ENCODE measurements around the gene PAM. TPM values are rescaled to one million over a fixed set of nuclear protein-coding genes. Genes with fewer than 3 reads are reported as not detected.

Gene PAM
- total and polyA plus RNA-seq, 2 donors (not counting 3 experiments of a cell fraction or from before 2014, with no cell fraction given) = 118 to 176 TPM

DNA sequence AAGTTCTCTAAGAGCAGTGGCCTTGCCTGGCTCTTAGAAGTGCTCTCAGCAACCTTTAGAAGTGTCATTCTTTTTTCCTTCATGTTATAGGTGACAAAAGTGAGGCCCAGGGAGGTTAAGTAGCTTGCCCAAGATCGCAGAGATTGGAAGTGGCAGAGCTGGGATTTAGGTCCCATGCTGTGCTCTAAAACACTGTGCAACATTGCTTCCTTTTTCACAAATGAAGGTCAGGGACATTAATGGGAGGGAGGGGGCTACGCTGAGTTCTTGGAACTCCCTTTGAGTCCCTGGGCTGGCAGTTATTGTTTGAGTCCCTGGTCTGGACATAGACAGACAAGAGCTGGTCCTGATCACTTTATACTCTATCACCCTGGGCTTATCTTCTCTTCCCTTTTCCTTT lies 45.3 kb downstream of the PAM start:
- no peaks in the 10 kb centered on the region for H3K27me3 ChIP-seq (ENCODE audit: control insufficient read depth in 2 of 2, insufficient read depth in 2 of 2, low read length in 2 of 2)
- no peaks in the 10 kb centered on the region for H3K36me3 ChIP-seq (ENCODE audit: control insufficient read depth in 2 of 2, extremely low read depth in 1 of 2, insufficient read depth in 2 of 2, low read length in 2 of 2)
- CTCF ChIA-PET = interaction anchor here (1.2 to 3.5 kb wide), 2 partner anchors 61 to 119 kb away, joined by 3 to 15 read pairs; no protein-coding TSS in a partner anchor
- no peak overlapping the region for H3K9ac ChIP-seq (replicated peaks; ENCODE audit: extremely low read depth, insufficient read depth, low read length)
- no peaks in the 10 kb centered on the region for H3K4me1 ChIP-seq (ENCODE audit: control insufficient read depth, extremely low read depth, insufficient read depth, low read length)
- H4K20me1 ChIP-seq (replicated peaks; ENCODE audit: control insufficient read depth, extremely low read depth, insufficient read depth, low read length) = no peaks in the 10 kb centered on the region
- no peaks in the 10 kb centered on the region for H3K9me1 ChIP-seq (replicated peaks; ENCODE audit: control insufficient read depth, extremely low read depth, insufficient read depth, low read length)
- H3K4me3 ChIP-seq (replicated peaks in 1 of 3; ENCODE audit: insufficient read depth in 1 of 3, low read depth in 1 of 3, low read length in 3 of 3) = no peak overlapping the region
- H3K27ac ChIP-seq (ENCODE audit: insufficient read depth, low read depth, low read length) = no peak overlapping the region
- H3K4me2 ChIP-seq (ENCODE audit: insufficient read depth, low read length) = no peak overlapping the region
- FAIRE-seq = no peak
- TF ChIP-seq FOS (IDR thresholded peaks at IDR 0.05; ENCODE audit: borderline replicate concordance, insufficient read depth, low read length) (no peak), JUN (IDR thresholded peaks at IDR 0.05; ENCODE audit: borderline replicate concordance, insufficient read depth, insufficient read length, low read depth) (no peak)
- POLR2A ChIA-PET = no interaction called here
- DNase-seq (ENCODE audit: low read depth, low spot score) = no peak
- intact Hi-C loops (cut with micrococcal nuclease) (no loop called here), dilution Hi-C loops (cut with MboI; ENCODE audit: extremely low pct_ligation_motif_present, low sequenced_read_pairs) (no loop called here)
- no peak overlapping the region for H2AFZ ChIP-seq (ENCODE audit: low read depth, low read length)
- BruUV-seq (replicated peaks) = no TSS peak
- H3K79me2 ChIP-seq (ENCODE audit: control insufficient read depth, insufficient read depth, low read length) = no peaks in the 10 kb centered on the region
- no peaks in the 10 kb centered on the region for H3K9me3 ChIP-seq (replicated peaks; ENCODE audit: control insufficient read depth, insufficient read depth, low read length)

DNA sequence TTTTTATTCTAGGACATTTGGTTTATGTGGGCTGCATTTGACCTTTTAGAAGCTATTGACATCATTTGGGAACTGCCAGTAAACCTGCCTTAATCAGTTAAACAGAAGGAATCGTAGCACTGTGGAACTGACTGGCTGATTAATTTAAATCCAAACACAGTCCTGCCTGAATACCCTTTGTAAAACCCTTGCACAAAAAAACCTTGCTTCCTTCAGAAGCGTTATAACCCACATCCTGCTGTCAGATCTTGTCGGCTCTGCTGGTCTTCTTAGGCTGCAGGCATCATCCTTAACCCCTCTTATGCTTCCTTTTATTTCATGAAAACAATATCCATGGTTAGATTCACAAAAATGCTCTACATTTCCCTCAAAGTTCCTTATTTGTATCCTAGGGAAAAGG lies 46.3 kb downstream of the PAM start:
- TF ChIP-seq, protein P1, sequence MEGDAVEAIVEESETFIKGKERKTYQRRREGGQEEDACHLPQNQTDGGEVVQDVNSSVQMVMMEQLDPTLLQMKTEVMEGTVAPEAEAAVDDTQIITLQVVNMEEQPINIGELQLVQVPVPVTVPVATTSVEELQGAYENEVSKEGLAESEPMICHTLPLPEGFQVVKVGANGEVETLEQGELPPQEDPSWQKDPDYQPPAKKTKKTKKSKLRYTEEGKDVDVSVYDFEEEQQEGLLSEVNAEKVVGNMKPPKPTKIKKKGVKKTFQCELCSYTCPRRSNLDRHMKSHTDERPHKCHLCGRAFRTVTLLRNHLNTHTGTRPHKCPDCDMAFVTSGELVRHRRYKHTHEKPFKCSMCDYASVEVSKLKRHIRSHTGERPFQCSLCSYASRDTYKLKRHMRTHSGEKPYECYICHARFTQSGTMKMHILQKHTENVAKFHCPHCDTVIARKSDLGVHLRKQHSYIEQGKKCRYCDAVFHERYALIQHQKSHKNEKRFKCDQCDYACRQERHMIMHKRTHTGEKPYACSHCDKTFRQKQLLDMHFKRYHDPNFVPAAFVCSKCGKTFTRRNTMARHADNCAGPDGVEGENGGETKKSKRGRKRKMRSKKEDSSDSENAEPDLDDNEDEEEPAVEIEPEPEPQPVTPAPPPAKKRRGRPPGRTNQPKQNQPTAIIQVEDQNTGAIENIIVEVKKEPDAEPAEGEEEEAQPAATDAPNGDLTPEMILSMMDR (IDR thresholded peaks at IDR 0.05; ENCODE audit: extremely low read depth in 1 of 2, insufficient read depth in 1 of 2, low read depth in 1 of 2, low read length in 2 of 2) = no peak
- TF ChIP-seq FOS (IDR thresholded peaks at IDR 0.05; ENCODE audit: borderline replicate concordance, insufficient read depth, low read length) (no peak), EZH2 (IDR thresholded peaks at IDR 0.05; ENCODE audit: borderline replicate concordance, low read depth, low read length, severe bottlenecking) (no peak), POLR2A (IDR thresholded peaks at IDR 0.05; ENCODE audit: low read depth, low read length) (no peak)
- dilution Hi-C loops (cut with MboI; ENCODE audit: extremely low pct_ligation_motif_present, low sequenced_read_pairs) (no loop called here), intact Hi-C loops (cut with micrococcal nuclease) (no loop called here)
- H3K9me1 ChIP-seq (replicated peaks; ENCODE audit: control insufficient read depth, extremely low read depth, insufficient read depth, low read length) = peaks cover 2% of the 10 kb centered on the region
- FAIRE-seq (no peak), DNase-seq (ENCODE audit: low read depth, low spot score) (no peak)
- H3K4me3 ChIP-seq (replicated peaks in 1 of 3; ENCODE audit: insufficient read depth in 1 of 3, low read depth in 1 of 3, low read length in 3 of 3) = no peak overlapping the region
- H3K9ac ChIP-seq (replicated peaks; ENCODE audit: extremely low read depth, insufficient read depth, low read length) = no peak overlapping the region
- H3K9me3 ChIP-seq (replicated peaks; ENCODE audit: control insufficient read depth, insufficient read depth, low read length) = no peaks in the 10 kb centered on the region
- no peaks in the 10 kb centered on the region for H4K20me1 ChIP-seq (replicated peaks; ENCODE audit: control insufficient read depth, extremely low read depth, insufficient read depth, low read length)
- H3K27ac ChIP-seq (ENCODE audit: insufficient read depth, low read depth, low read length) = no peak overlapping the region
- POLR2A ChIA-PET = no interaction called here
- CTCF ChIA-PET = interaction anchor here (1.6 to 3.5 kb wide), 2 partner anchors 21 to 120 kb away, joined by 4 to 15 read pairs; no protein-coding TSS in a partner anchor
- H3K36me3 ChIP-seq (ENCODE audit: control insufficient read depth in 2 of 2, extremely low read depth in 1 of 2, insufficient read depth in 2 of 2, low read length in 2 of 2) = no peaks in the 10 kb centered on the region
- no TSS peak for BruUV-seq (replicated peaks)
- H3K79me2 ChIP-seq (ENCODE audit: control insufficient read depth, insufficient read depth, low read length) = no peaks in the 10 kb centered on the region
- H2AFZ ChIP-seq (ENCODE audit: low read depth, low read length) = no peak overlapping the region
- H3K4me1 ChIP-seq (ENCODE audit: control insufficient read depth, extremely low read depth, insufficient read depth, low read length) = no peaks in the 10 kb centered on the region
- no peaks in the 10 kb centered on the region for H3K27me3 ChIP-seq (ENCODE audit: control insufficient read depth in 2 of 2, insufficient read depth in 2 of 2, low read length in 2 of 2)
- no peak overlapping the region for H3K4me2 ChIP-seq (ENCODE audit: insufficient read depth, low read length)
